ENCODE data around the gene ATP5F1D.

- TF ChIP-seq ZNF274 (IDR thresholded peaks at IDR 0.05; ENCODE audit: low read depth, low read length) (no peak), YY1 (IDR thresholded peaks at IDR 0.05; ENCODE audit: insufficient read depth, insufficient read length) (no peak), SUZ12 (IDR thresholded peaks at IDR 0.05; ENCODE audit: extremely low read depth, insufficient read depth, insufficient read length) (no peak)
Observed at GRCh38 chr19:1250437-1251260, 9.1 kb downstream of the ATP5F1D start.
